HepG2 (cell line): ENCODE results near the gene PARS2. TPM values are rescaled to one million over a fixed set of nuclear protein-coding genes. Genes with fewer than 3 reads are reported as not detected.

ENCODE experiments used
- BRCA1 ChIP-seq: sonication (generic); formaldehyde crosslinking; IDR thresholded peaks from 2 replicates; pipeline ENCODE4 v1.4.0; 2020; ENCODE audit warnings: missing genetic modification reagents
- CHD2 ChIP-seq: IDR thresholded peaks from 2 replicates; pipeline ENCODE4 v1.6.1; 2011; ENCODE audit warnings: low read depth, low read length, improper control_type of control experiment
- EEA1 ChIP-seq: sonication (generic); formaldehyde crosslinking; IDR thresholded peaks from 2 replicates; pipeline ENCODE4 v1.5.1; 2020; ENCODE audit warnings: mild to moderate bottlenecking, missing genetic modification reagents, borderline replicate concordance
- GTF2F1 ChIP-seq: fragments of 150-350 bp; IDR thresholded peaks from 2 replicates; pipeline ENCODE4 v1.6.1; 2014; ENCODE audit warnings: low read length
- MAFF ChIP-seq: IDR thresholded peaks from 2 replicates; pipeline ENCODE4 v1.6.1; 2011; ENCODE audit warnings: low read depth, low read length, improper control_type of control experiment
- MAFG ChIP-seq: sonication (generic); formaldehyde crosslinking; IDR thresholded peaks from 2 replicates; pipeline ENCODE4 v1.5.1; 2020; ENCODE audit warnings: mild to moderate bottlenecking, missing genetic modification reagents
- RAD51 ChIP-seq: fragments of 450-650 bp; IDR thresholded peaks from 2 replicates; pipeline ENCODE4 v1.6.1; 2016; ENCODE audit warnings: borderline replicate concordance
- REL ChIP-seq: sonication (generic); formaldehyde crosslinking; conservative IDR thresholded peaks from 2 replicates; pipeline ENCODE4 v1.8.0; 2022; ENCODE audit warnings: mild to moderate bottlenecking, missing genetic modification reagents, moderate library complexity
- RORA ChIP-seq: sonication (generic); formaldehyde crosslinking; IDR thresholded peaks from 2 replicates; pipeline ENCODE4 v1.5.0; 2020; ENCODE audit warnings: mild to moderate bottlenecking, missing genetic modification reagents, moderate library complexity
- RXRA ChIP-seq: sonication (generic); formaldehyde crosslinking; IDR thresholded peaks from 2 replicates; pipeline ENCODE4 v1.5.1; 2020; ENCODE audit warnings: missing genetic modification reagents
- SP2 ChIP-seq: sonication (generic); formaldehyde crosslinking; IDR thresholded peaks from 2 replicates; pipeline ENCODE4 v1.5.1; 2020; ENCODE audit warnings: mild to moderate bottlenecking, missing genetic modification reagents
- TBX2 ChIP-seq: sonication (generic); formaldehyde crosslinking; IDR thresholded peaks from 2 replicates; pipeline ENCODE4 v1.5.0; 2020; ENCODE audit warnings: missing genetic modification reagents, mild to moderate bottlenecking, borderline replicate concordance
- THRA ChIP-seq: sonication (generic); formaldehyde crosslinking; IDR thresholded peaks from 2 replicates; pipeline ENCODE4 v1.4.0; 2020; ENCODE audit warnings: missing genetic modification reagents, borderline replicate concordance
- ZFP36L1 ChIP-seq: sonication (generic); formaldehyde crosslinking; IDR thresholded peaks from 2 replicates; pipeline ENCODE4 v1.8.0; 2022; ENCODE audit warnings: mild to moderate bottlenecking, missing genetic modification reagents, moderate library complexity
- ZKSCAN8 ChIP-seq: IDR thresholded peaks from 2 replicates; pipeline ENCODE4 v1.6.1; 2016; ENCODE audit warnings: borderline replicate concordance, missing genetic modification reagents, missing compliant biosample characterization
- ZNF234 ChIP-seq: sonication (generic); formaldehyde crosslinking; conservative IDR thresholded peaks from 2 replicates; pipeline ENCODE4 v1.5.1; 2020; ENCODE audit warnings: mild to moderate bottlenecking, missing genetic modification reagents
- ZNF260 ChIP-seq: sonication (generic); formaldehyde crosslinking; IDR thresholded peaks from 2 replicates; pipeline ENCODE4 v1.4.0; 2020; ENCODE audit warnings: missing genetic modification reagents, low read depth, mild to moderate bottlenecking, borderline replicate concordance
- ZNF281 ChIP-seq: sonication (generic); formaldehyde crosslinking; IDR thresholded peaks from 2 replicates; pipeline ENCODE4 v1.4.0; 2020; ENCODE audit warnings: missing genetic modification reagents, borderline replicate concordance
- ZNF317 ChIP-seq: sonication (generic); formaldehyde crosslinking; IDR thresholded peaks from 2 replicates; pipeline ENCODE4 v1.5.0; 2020; ENCODE audit warnings: mild to moderate bottlenecking, missing genetic modification reagents
- ZNF441 ChIP-seq: sonication (generic); formaldehyde crosslinking; IDR thresholded peaks from 2 replicates; pipeline ENCODE4 v1.7.0; 2021; ENCODE audit warnings: missing genetic modification reagents, borderline replicate concordance
- ZNF749 ChIP-seq: sonication (generic); formaldehyde crosslinking; IDR thresholded peaks from 2 replicates; pipeline ENCODE4 v1.8.0; 2022; ENCODE audit warnings: mild to moderate bottlenecking, missing genetic modification reagents, moderate library complexity, borderline replicate concordance
- ZNF781 ChIP-seq: sonication (generic); formaldehyde crosslinking; IDR thresholded peaks from 2 replicates; pipeline ENCODE4 v1.5.1; 2020; ENCODE audit warnings: borderline replicate concordance, mild to moderate bottlenecking, missing genetic modification reagents; ENCODE audit errors: not compliant biosample characterization
- ZNF879 ChIP-seq: sonication (generic); formaldehyde crosslinking; IDR thresholded peaks from 2 replicates; pipeline ENCODE4 v1.8.1; 2023; ENCODE audit warnings: missing genetic modification reagents
- polyA plus RNA-seq, 8 experiments: library from polyadenylated mRNA; depleted of rRNA in 3 of 8; stranded (reverse) in 7 of 8; unstranded in 1 of 8; fragments of >200 nt; fragmentation: Illumina TruSeq in 4 of 8; extraction: Trizol in 4 of 8; gene quantifications; 2 replicates each; pipeline versions ENCODE4 v1.2.1 to v1.2.3, GENCODE V29; 2011 to 2016; ENCODE audit warnings: low read depth in 4 of 8, missing spikeins in 1 of 8, mixed read lengths in 1 of 8; ENCODE audit not compliant: insufficient read depth in 1 of 8
- total RNA-seq, 5 experiments: library from RNA; depleted of rRNA; stranded (reverse); fragments of >200 nt; fragmentation: Illumina TruSeq; extraction: Trizol; gene quantifications; 2 replicates each; pipeline ENCODE4 v1.2.3, GENCODE V29; 2016; ENCODE audit warnings: low read depth in 1 of 5
- TF ChIP-seq, protein P1 (sequence below): sonication (generic); formaldehyde crosslinking; IDR thresholded peaks from 2 replicates; pipeline ENCODE4 v1.9.0; 2022; ENCODE audit warnings: missing genetic modification reagents, mild to moderate bottlenecking, borderline replicate concordance
- TF ChIP-seq, protein P2 (sequence below): IDR thresholded peaks from 2 replicates; pipeline ENCODE4 v1.6.1; 2016; ENCODE audit warnings: low read depth, borderline replicate concordance

Gene PARS2
- total and polyA plus RNA-seq, 2 of the 13 experiments (the other 11 are each of a cell fraction or from before 2014, with no cell fraction given): 2.4 to 4.6 TPM

DNA sequence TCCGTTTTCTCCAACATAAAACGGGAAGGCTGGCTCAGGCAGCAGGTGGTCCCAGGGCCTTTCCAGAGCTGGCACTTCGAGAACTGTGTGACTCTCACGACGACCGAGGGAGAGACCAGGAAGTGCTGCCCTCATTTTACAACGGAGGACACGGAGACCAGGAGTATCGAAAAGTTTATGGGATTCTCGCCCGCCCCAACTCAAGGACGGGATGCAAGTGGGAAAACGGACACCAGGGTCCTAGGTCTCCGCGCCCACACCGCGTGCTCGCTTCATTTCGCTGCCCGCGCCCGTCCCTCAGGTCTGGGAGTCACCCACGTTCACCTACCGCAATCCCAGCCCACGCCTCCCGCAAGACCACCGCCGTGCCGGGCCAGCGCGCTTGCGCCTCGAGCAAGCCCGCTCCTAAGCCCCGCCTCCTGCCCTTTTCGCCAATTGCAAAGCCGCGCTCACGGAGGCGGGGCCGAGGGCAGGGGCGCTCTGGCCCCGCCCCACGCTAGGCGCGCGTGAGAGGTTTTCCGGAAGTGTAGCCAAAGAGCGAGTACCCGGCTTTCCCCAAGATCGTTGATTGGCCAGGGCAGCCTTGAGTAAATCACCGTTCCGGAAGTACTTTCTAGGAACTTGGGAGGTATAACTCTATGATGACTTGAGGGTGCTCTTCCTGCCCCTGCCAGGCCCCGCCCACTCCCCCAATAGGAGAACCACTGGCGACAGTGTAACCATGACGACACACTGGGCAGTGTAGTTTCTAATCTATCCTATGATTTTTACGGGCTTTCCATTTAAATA, at the start of gene PARS2 (continued):
- TF ChIP-seq THRA (CRISPR knock-in tag) (no peak), RAD51 (no peak), ZNF281 (CRISPR knock-in tag) (no peak), TBX2 (CRISPR knock-in tag) (peak; percentile 80), ZNF260 (CRISPR knock-in tag) (no peak), MAFF (no peak), ZNF234 (CRISPR knock-in tag) (no peak), GTF2F1 (no peak), RORA (CRISPR knock-in tag) (no peak), CHD2 (no peak), SP2 (CRISPR knock-in tag) (peak; percentile 78), ZNF749 (CRISPR knock-in tag) (no peak), ZNF441 (CRISPR knock-in tag) (no peak), REL (no peak), MAFG (CRISPR knock-in tag) (no peak), ZFP36L1 (CRISPR knock-in tag) (no peak), ZKSCAN8 (CRISPR knock-in tag) (no peak), ZNF317 (peak; percentile 21), ZNF781 (no peak), ZNF879 (CRISPR knock-in tag) (no peak), BRCA1 (CRISPR knock-in tag) (0 out of 2 replicates have a peak, but pooled peaks have one; percentile 37), RXRA (peak; percentile 45; the same call in 1 of the 2 replicates), EEA1 (no peak)
- TF ChIP-seq, protein P1, sequence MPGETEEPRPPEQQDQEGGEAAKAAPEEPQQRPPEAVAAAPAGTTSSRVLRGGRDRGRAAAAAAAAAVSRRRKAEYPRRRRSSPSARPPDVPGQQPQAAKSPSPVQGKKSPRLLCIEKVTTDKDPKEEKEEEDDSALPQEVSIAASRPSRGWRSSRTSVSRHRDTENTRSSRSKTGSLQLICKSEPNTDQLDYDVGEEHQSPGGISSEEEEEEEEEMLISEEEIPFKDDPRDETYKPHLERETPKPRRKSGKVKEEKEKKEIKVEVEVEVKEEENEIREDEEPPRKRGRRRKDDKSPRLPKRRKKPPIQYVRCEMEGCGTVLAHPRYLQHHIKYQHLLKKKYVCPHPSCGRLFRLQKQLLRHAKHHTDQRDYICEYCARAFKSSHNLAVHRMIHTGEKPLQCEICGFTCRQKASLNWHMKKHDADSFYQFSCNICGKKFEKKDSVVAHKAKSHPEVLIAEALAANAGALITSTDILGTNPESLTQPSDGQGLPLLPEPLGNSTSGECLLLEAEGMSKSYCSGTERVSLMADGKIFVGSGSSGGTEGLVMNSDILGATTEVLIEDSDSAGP (CRISPR knock-in tag): peak; percentile 89; the same call in 1 of the 2 replicates
- TF ChIP-seq, protein P2, sequence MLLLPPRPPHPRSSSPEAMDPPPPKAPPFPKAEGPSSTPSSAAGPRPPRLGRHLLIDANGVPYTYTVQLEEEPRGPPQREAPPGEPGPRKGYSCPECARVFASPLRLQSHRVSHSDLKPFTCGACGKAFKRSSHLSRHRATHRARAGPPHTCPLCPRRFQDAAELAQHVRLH (CRISPR knock-in tag): 0 out of 2 replicates have a peak, but pooled peaks have one; percentile 57
